ENCODE data around the gene TIFAB.

The TIFAB gene

GRCh38 chr5:135488727-135489465, 36.7 kb upstream of the TIFAB start:
- CTCF ChIA-PET, result interaction anchor here (1.7 kb wide), 1 partner anchor 77 kb away, joined by 3 read pairs; no protein-coding TSS in a partner anchor
- TF ChIP-seq CTCF (IDR thresholded peaks at IDR 0.05; ENCODE audit: control extremely low read depth, extremely low read depth, low read depth, missing control alignments), result no peak
- POLR2A ChIA-PET, result no interaction called here
- DNase-seq (ENCODE audit: extremely low spot score), result no peak

- POLR2A ChIA-PET, result no interaction called here
- DNase-seq (ENCODE audit: extremely low spot score), result no peak
- no peak for TF ChIP-seq CTCF (IDR thresholded peaks at IDR 0.05; ENCODE audit: control extremely low read depth, extremely low read depth, low read depth, missing control alignments)
- CTCF ChIA-PET, result interaction anchor here (0.7 to 1.7 kb wide), 5 partner anchors 10 to 78 kb away, joined by 3 to 5 read pairs (median 3); no protein-coding TSS in a partner anchor
These were observed 35.8 kb upstream of the TIFAB start for GRCh38 chr5:135487839-135488514.

- no peak for DNase-seq (ENCODE audit: extremely low spot score)
- CTCF ChIA-PET, result interaction anchor here (0.7 to 1.7 kb wide), 4 partner anchors 9 to 79 kb away, joined by 3 read pairs; no protein-coding TSS in a partner anchor
- no peak for TF ChIP-seq CTCF (IDR thresholded peaks at IDR 0.05; ENCODE audit: control extremely low read depth, extremely low read depth, low read depth, missing control alignments)
- POLR2A ChIA-PET, result no interaction called here
These were observed 34.9 kb upstream of the TIFAB start for GRCh38 chr5:135487037-135487395.

- no peak for DNase-seq (ENCODE audit: extremely low spot score)
- POLR2A ChIA-PET, result no interaction called here
- TF ChIP-seq CTCF (IDR thresholded peaks at IDR 0.05; ENCODE audit: control extremely low read depth, extremely low read depth, low read depth, missing control alignments), result no peak
- CTCF ChIA-PET, result interaction anchor here (0.9 to 1.3 kb wide), 2 partner anchors 23 to 32 kb away, joined by 3 read pairs; no protein-coding TSS in a partner anchor
These were observed 34.2 kb upstream of the TIFAB start for GRCh38 chr5:135486131-135487036.

- TF ChIP-seq CTCF (IDR thresholded peaks at IDR 0.05; ENCODE audit: control extremely low read depth, extremely low read depth, low read depth, missing control alignments), result no peak
- no peak for DNase-seq (ENCODE audit: extremely low spot score)
- POLR2A ChIA-PET, result no interaction called here
- CTCF ChIA-PET, result interaction anchor here (1.0 to 3.1 kb wide), 2 partner anchors 19 to 22 kb away, joined by 4 to 10 read pairs; no protein-coding TSS in a partner anchor
These were observed 32.5 kb upstream of the TIFAB start for GRCh38 chr5:135484674-135485086.

GRCh38 chr5:135483254-135483653, 31.1 kb upstream of the TIFAB start:
- TF ChIP-seq CTCF (IDR thresholded peaks at IDR 0.05; ENCODE audit: control extremely low read depth, extremely low read depth, low read depth, missing control alignments), result no peak
- ChIA-PET CTCF (interaction anchor here (1.0 to 3.1 kb wide), 3 partner anchors 17 to 78 kb away, joined by 3 to 10 read pairs (median 3); no protein-coding TSS in a partner anchor), POLR2A (no interaction called here)
- no peak for DNase-seq (ENCODE audit: extremely low spot score)
